Endothelial cell of umbilical vein (primary cell): Measurements from ENCODE around the gene MROH2A. TPM values are rescaled to one million over a fixed set of nuclear protein-coding genes. Genes with fewer than 3 reads are reported as not detected.

ENCODE experiments used
- BruUV-seq: library from RNA; stranded (reverse); fragments of 400-500 nt; replicated peaks from 2 replicates; lab custom pipeline; 2021; lab: Mats Ljungman, UMichigan
- CTCF ChIA-PET: fragments of 300-600, 350-600 bp; sonication (Branson Sonifier 250); formaldehyde crosslinking; loops from one replicate; lab custom pipeline; 2021; ENCODE audit warnings: antibody characterized with exemption, inconsistent platforms; lab: Charles Lee
- POLR2A ChIA-PET: fragments of 300-600, 350-600 bp; sonication (Branson Sonifier 250); formaldehyde crosslinking; loops from one replicate; lab custom pipeline; 2021; ENCODE audit warnings: antibody characterized with exemption, inconsistent platforms; lab: Charles Lee
- DNase-seq: peaks from one replicate; pipeline ENCODE4 v3.0.0-alpha.2; 2011; ENCODE audit warnings: low read depth, low spot score
- FAIRE-seq: peaks from 2 replicates; lab custom pipeline; 2011; peaks lifted over from hg19 to GRCh38; lab: Jason Lieb, UNC
- H2AFZ ChIP-seq: 2 replicates; pipeline ENCODE4 v1.6.0; 2012; ENCODE audit warnings: low read depth, low read length, control low read depth, inconsistent platforms
- H3K27ac ChIP-seq: 2 replicates; pipeline ENCODE4 v1.5.1; 2011; ENCODE audit warnings: low read depth, mild to moderate bottlenecking, control low read depth, low read length, moderate library complexity; ENCODE audit not compliant: insufficient read depth
- H3K27me3 ChIP-seq, 2 experiments: 2 replicates each; pipeline versions ENCODE4 v1.6.0 to v1.6.1; 2011; ENCODE audit warnings: low read length in 2 of 2, mixed read lengths in 1 of 2; ENCODE audit not compliant: control insufficient read depth in 2 of 2, insufficient read depth in 2 of 2
- H3K36me3 ChIP-seq, 2 experiments: 2 replicates in 1 of 2; 3 replicates in 1 of 2; pipeline ENCODE4 v1.5.1; 2011; ENCODE audit warnings: low read length in 2 of 2, mild to moderate bottlenecking in 1 of 2, moderate library complexity in 1 of 2; ENCODE audit not compliant: control insufficient read depth in 2 of 2, insufficient read depth in 2 of 2; ENCODE audit errors: extremely low read depth in 1 of 2
- H3K4me1 ChIP-seq: 3 replicates; pipeline ENCODE4 v1.5.1; 2011; ENCODE audit warnings: mild to moderate bottlenecking, low read length; ENCODE audit not compliant: control insufficient read depth, insufficient read depth; ENCODE audit errors: extremely low read depth
- H3K4me2 ChIP-seq: 2 replicates; pipeline ENCODE4 v1.6.1; 2011; ENCODE audit warnings: low read length, control low read depth, mixed read lengths; ENCODE audit not compliant: insufficient read depth
- H3K4me3 ChIP-seq, 3 experiments: fragments of 200-600 bp in 1 of 3; sonication (generic), shearing (Covaris generic) in 1 of 3; replicated peaks in 1 of 3; 2 replicates each; pipeline ENCODE4 v1.5.1; 2011 to 2016; ENCODE audit warnings: control low read depth in 3 of 3, low read length in 3 of 3, mild to moderate bottlenecking in 2 of 3, inconsistent platforms in 1 of 3, low read depth in 1 of 3, moderate library complexity in 1 of 3; ENCODE audit not compliant: insufficient read depth in 1 of 3
- H3K79me2 ChIP-seq: 2 replicates; pipeline ENCODE4 v1.6.0; 2012; ENCODE audit warnings: low read length, inconsistent platforms; ENCODE audit not compliant: control insufficient read depth, insufficient read depth
- H3K9ac ChIP-seq: replicated peaks from 2 replicates; pipeline ENCODE3; 2011; ENCODE audit warnings: low read length, control low read depth; ENCODE audit not compliant: insufficient read depth; ENCODE audit errors: extremely low read depth
- H3K9me1 ChIP-seq: replicated peaks from 3 replicates; pipeline ENCODE4 v1.6.0; 2011; ENCODE audit warnings: mild to moderate bottlenecking, low read length; ENCODE audit not compliant: control insufficient read depth, insufficient read depth; ENCODE audit errors: extremely low read depth
- H3K9me3 ChIP-seq: replicated peaks from 2 replicates; pipeline ENCODE4 v1.5.1; 2012; ENCODE audit warnings: low read length, inconsistent platforms; ENCODE audit not compliant: control insufficient read depth, insufficient read depth
- H4K20me1 ChIP-seq: replicated peaks from 2 replicates; pipeline ENCODE3; 2011; ENCODE audit warnings: mild to moderate bottlenecking, low read length; ENCODE audit not compliant: control insufficient read depth, insufficient read depth; ENCODE audit errors: extremely low read depth
- CTCF ChIP-seq, 2 donors: IDR thresholded peaks; 1 replicate in 1 of 2; 2 replicates in 1 of 2; pipeline ENCODE4 v1.5.1; 2011; ENCODE audit warnings: low read length in 2 of 2, mild to moderate bottlenecking in 2 of 2, moderate library complexity in 2 of 2, control low read depth in 1 of 2, inconsistent platforms in 1 of 2, low read depth in 1 of 2; ENCODE audit not compliant: insufficient read depth in 1 of 2; ENCODE audit errors: extremely low read depth in 1 of 2
- FOS ChIP-seq: IDR thresholded peaks from 2 replicates; pipeline ENCODE4 v1.6.1; 2011; ENCODE audit warnings: mild to moderate bottlenecking, low read length, moderate library complexity, borderline replicate concordance; ENCODE audit not compliant: insufficient read depth
- JUN ChIP-seq: IDR thresholded peaks from 2 replicates; pipeline ENCODE4 v1.6.1; 2011; ENCODE audit warnings: borderline replicate concordance, low read depth; ENCODE audit not compliant: insufficient read length, insufficient read depth
- MYC ChIP-seq: IDR thresholded peaks from one replicate; pipeline ENCODE4 v1.6.1; 2011; ENCODE audit warnings: mild to moderate bottlenecking, low read depth, low read length
- POLR2A ChIP-seq: IDR thresholded peaks from 2 replicates; pipeline ENCODE4 v1.6.1; 2012; ENCODE audit warnings: low read depth, mild to moderate bottlenecking, control low read depth, low read length
- POLR2AphosphoS5 ChIP-seq: IDR thresholded peaks from 2 replicates; pipeline ENCODE4 v1.6.1; 2012; ENCODE audit warnings: low read depth, mild to moderate bottlenecking, control low read depth, low read length, moderate library complexity; ENCODE audit not compliant: insufficient read depth
- dilution Hi-C: fragments of 300-500 bp; cut with MboI; formaldehyde crosslinking; loops from one replicate; pipeline ENCODE4 v1.15.0; 2019; ENCODE audit warnings: low sequenced_read_pairs; ENCODE audit not compliant: extremely low pct_ligation_motif_present
- intact Hi-C: fragments of 100-400 bp; cut with micrococcal nuclease; formaldehyde crosslinking; loops from one replicate; pipeline ENCODE4 v1.10.0; 2022
- polyA plus RNA-seq, 4 experiments: library from polyadenylated mRNA; depleted of rRNA in 3 of 4; stranded (reverse) in 3 of 4; unstranded in 1 of 4; fragments of >200 nt; gene quantifications; 2 replicates each; pipeline versions ENCODE4 v1.2.1 to v1.2.3, GENCODE V29; 2011 to 2012; ENCODE audit warnings: missing spikeins in 1 of 4
- total RNA-seq: library from RNA; stranded (reverse); gene quantifications from 2 replicates; pipeline ENCODE4 v1.2.3, GENCODE V29; 2021
- TF ChIP-seq, protein P1 (sequence below): IDR thresholded peaks from 2 replicates; pipeline ENCODE4 v1.6.1; 2011; ENCODE audit not compliant: insufficient read depth, insufficient read length

Gene MROH2A
- total and polyA plus RNA-seq, 2 donors (not counting 3 experiments of a cell fraction or from before 2014, with no cell fraction given), result not detected

- H4K20me1 ChIP-seq, result no peaks in the 10 kb centered on the region
- DNase-seq (no peak), FAIRE-seq (no peak)
- H3K9me1 ChIP-seq, result no peaks in the 10 kb centered on the region
- no peaks in the 10 kb centered on the region for H3K9me3 ChIP-seq
- H3K4me3 ChIP-seq, result no peak overlapping the region
- H3K27me3 ChIP-seq, result no peaks in the 10 kb centered on the region
- no peak overlapping the region for H2AFZ ChIP-seq
- H3K4me1 ChIP-seq, result no peaks in the 10 kb centered on the region
- no peak for TF ChIP-seq POLR2A
- TF ChIP-seq CTCF (IDR thresholded peaks at IDR 0.05; ENCODE audit: extremely low read depth in 1 of 2, insufficient read depth in 1 of 2, low read depth in 1 of 2, low read length in 2 of 2), result no peak
- TF ChIP-seq, protein P1, sequence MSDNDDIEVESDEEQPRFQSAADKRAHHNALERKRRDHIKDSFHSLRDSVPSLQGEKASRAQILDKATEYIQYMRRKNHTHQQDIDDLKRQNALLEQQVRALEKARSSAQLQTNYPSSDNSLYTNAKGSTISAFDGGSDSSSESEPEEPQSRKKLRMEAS, result no peak
- no peak for TF ChIP-seq POLR2AphosphoS5
- TF ChIP-seq JUN, result no peak
- TF ChIP-seq MYC, result no peak
- TF ChIP-seq FOS, result no peak
- no peaks in the 10 kb centered on the region for H3K36me3 ChIP-seq
- BruUV-seq, result no TSS peak
- intact Hi-C loops, result no loop called here
- ChIA-PET CTCF (no interaction called here), POLR2A (no interaction called here)
- H3K79me2 ChIP-seq, result no peaks in the 10 kb centered on the region
- H3K27ac ChIP-seq, result no peak overlapping the region
- H3K9ac ChIP-seq, result no peak overlapping the region
- dilution Hi-C loops, result no loop called here
- no peak overlapping the region for H3K4me2 ChIP-seq
Measured at GRCh38 chr2:233795735-233796171, 17.6 kb downstream of the MROH2A start.
